ENCODE data around the gene SRGAP1. TPM values are rescaled to one million over a fixed set of nuclear protein-coding genes. Genes with fewer than 3 reads are reported as not detected.

Gene SRGAP1
- polyA plus RNA-seq, 1 donor (not counting 4 experiments of a cell fraction or from before 2014, with no cell fraction given), result 4.5 TPM

- DNase-seq (ENCODE audit: low read depth, low spot score) (no peak), FAIRE-seq (no peak)
- Histone ChIP-seq H3K36me3 (ENCODE audit: control insufficient read depth in 2 of 2, extremely low read depth in 1 of 2, insufficient read depth in 2 of 2, low read length in 2 of 2) (no peaks in the 10 kb centered on the region), H3K27ac (ENCODE audit: control insufficient read depth, insufficient read depth, low read length) (no peak overlapping the region), H4K20me1 (ENCODE audit: control insufficient read depth, extremely low read depth, insufficient read depth, low read length) (peaks cover 5% of the 10 kb centered on the region), H3K9me1 (ENCODE audit: control insufficient read depth, extremely low read depth, insufficient read depth, low read length) (no peaks in the 10 kb centered on the region), H3K79me2 (ENCODE audit: control insufficient read depth, insufficient read depth, low read length) (peaks cover 71% of the 10 kb centered on the region), H3K9me3 (ENCODE audit: control insufficient read depth, low read depth, low read length) (no peaks in the 10 kb centered on the region), H3K4me2 (ENCODE audit: control insufficient read depth, extremely low read depth, insufficient read depth, low read depth, low read length) (no peak overlapping the region), H3K27me3 (ENCODE audit: control insufficient read depth, extremely low read depth, insufficient read depth, low read length) (no peaks in the 10 kb centered on the region), H3K4me3 (ENCODE audit: control insufficient read depth in 2 of 3, extremely low read depth in 1 of 3, insufficient read depth in 2 of 3, low read depth in 1 of 3, low read length in 3 of 3) (no peak overlapping the region), H3K9ac (ENCODE audit: control insufficient read depth, extremely low read depth, insufficient read depth, low read length) (no peak overlapping the region), H2AFZ (ENCODE audit: control insufficient read depth, low read length) (no peak overlapping the region), H3K4me1 (ENCODE audit: control insufficient read depth, extremely low read depth, insufficient read depth, low read length) (peaks cover 2% of the 10 kb centered on the region)
- no peak for TF ChIP-seq CTCF (optimal IDR thresholded peaks at IDR 0.05 in 1 of 3, IDR thresholded peaks at IDR 0.05 in 1 of 3, conservative IDR thresholded peaks at IDR 0.05 in 1 of 3; ENCODE audit: extremely low read depth in 1 of 3, insufficient read depth in 2 of 3, low read length in 3 of 3)
- no peak for TF ChIP-seq EZH2 (IDR thresholded peaks at IDR 0.05; ENCODE audit: low read length)
- dilution Hi-C loops (cut with MboI; ENCODE audit: extremely low pct_ligation_motif_present, low sequenced_read_pairs), result no loop called here
Observed at GRCh38 chr12:63863658-63864453, 19.4 kb downstream of the SRGAP1 start.

GRCh38 chr12:63864454-63864706, 19.9 kb downstream of the SRGAP1 start:
- H3K4me3 ChIP-seq (ENCODE audit: control insufficient read depth in 2 of 3, extremely low read depth in 1 of 3, insufficient read depth in 2 of 3, low read depth in 1 of 3, low read length in 3 of 3), result no peak overlapping the region
- H2AFZ ChIP-seq (ENCODE audit: control insufficient read depth, low read length), result no peak overlapping the region
- peaks cover 7% of the 10 kb centered on the region for H3K4me1 ChIP-seq (ENCODE audit: control insufficient read depth, extremely low read depth, insufficient read depth, low read length)
- H3K9me3 ChIP-seq (ENCODE audit: control insufficient read depth, low read depth, low read length), result no peaks in the 10 kb centered on the region
- no peaks in the 10 kb centered on the region for H3K9me1 ChIP-seq (ENCODE audit: control insufficient read depth, extremely low read depth, insufficient read depth, low read length)
- H4K20me1 ChIP-seq (ENCODE audit: control insufficient read depth, extremely low read depth, insufficient read depth, low read length), result peaks cover 5% of the 10 kb centered on the region
- DNase-seq (ENCODE audit: low read depth, low spot score) (no peak), FAIRE-seq (no peak)
- TF ChIP-seq EZH2 (IDR thresholded peaks at IDR 0.05; ENCODE audit: low read length) (no peak), CTCF (optimal IDR thresholded peaks at IDR 0.05 in 1 of 3, IDR thresholded peaks at IDR 0.05 in 1 of 3, conservative IDR thresholded peaks at IDR 0.05 in 1 of 3; ENCODE audit: extremely low read depth in 1 of 3, insufficient read depth in 2 of 3, low read length in 3 of 3) (no peak)
- H3K4me2 ChIP-seq (ENCODE audit: control insufficient read depth, extremely low read depth, insufficient read depth, low read depth, low read length), result no peak overlapping the region
- H3K9ac ChIP-seq (ENCODE audit: control insufficient read depth, extremely low read depth, insufficient read depth, low read length), result no peak overlapping the region
- dilution Hi-C loops (cut with MboI; ENCODE audit: extremely low pct_ligation_motif_present, low sequenced_read_pairs), result no loop called here
- H3K36me3 ChIP-seq (ENCODE audit: control insufficient read depth in 2 of 2, extremely low read depth in 1 of 2, insufficient read depth in 2 of 2, low read length in 2 of 2), result no peaks in the 10 kb centered on the region
- peaks cover 71% of the 10 kb centered on the region for H3K79me2 ChIP-seq (ENCODE audit: control insufficient read depth, insufficient read depth, low read length)
- H3K27ac ChIP-seq (ENCODE audit: control insufficient read depth, insufficient read depth, low read length), result no peak overlapping the region
- no peaks in the 10 kb centered on the region for H3K27me3 ChIP-seq (ENCODE audit: control insufficient read depth, extremely low read depth, insufficient read depth, low read length)
